Liver (tissue), 9 donors: ENCODE results near the gene SPATA31C1. TPM values are rescaled to one million over a fixed set of nuclear protein-coding genes. Genes with fewer than 3 reads are reported as not detected.
A peak's percentile ranks its signal among the peaks of the same experiment; 100 is the strongest.

Experiments
- DNase-seq: peaks from one replicate; pipeline ENCODE4 v3.0.0-alpha.2; 2017; ENCODE audit warnings: low spot score
- H3K27ac ChIP-seq, 2 donors: one replicate each; pipeline ENCODE4 v1.7.0; 2013; ENCODE audit warnings: inconsistent platforms in 2 of 2, low read length in 2 of 2, control low read depth in 1 of 2, low read depth in 1 of 2, mild to moderate bottlenecking in 1 of 2
- H3K27me3 ChIP-seq, 4 donors: one replicate each; pipeline versions ENCODE4 v1.6.1 to v1.7.0; 2013; ENCODE audit warnings: low read length in 3 of 4, inconsistent platforms in 1 of 4, mild to moderate bottlenecking in 1 of 4, moderate library complexity in 1 of 4; ENCODE audit not compliant: control insufficient read depth in 4 of 4, insufficient read depth in 4 of 4
- H3K36me3 ChIP-seq, 4 donors: one replicate each; pipeline versions ENCODE4 v1.6.1 to v1.7.0; 2013; ENCODE audit warnings: low read length in 3 of 4, mild to moderate bottlenecking in 3 of 4, low read depth in 1 of 4, moderate library complexity in 1 of 4; ENCODE audit not compliant: control insufficient read depth in 4 of 4, insufficient read depth in 3 of 4
- H3K4me1 ChIP-seq, 4 donors: one replicate each; pipeline versions ENCODE4 v1.6.1 to v1.7.0; 2013; ENCODE audit warnings: low read length in 3 of 4, mild to moderate bottlenecking in 3 of 4, moderate library complexity in 1 of 4; ENCODE audit not compliant: control insufficient read depth in 4 of 4, insufficient read depth in 4 of 4
- H3K4me3 ChIP-seq, 3 donors: one replicate each; pipeline versions ENCODE4 v1.6.1 to v1.7.0; 2013; ENCODE audit warnings: low read length in 3 of 3, control low read depth in 1 of 3, low read depth in 1 of 3, mild to moderate bottlenecking in 1 of 3
- H3K9ac ChIP-seq, 2 donors: one replicate each; pipeline ENCODE4 v1.7.0; 2013; ENCODE audit warnings: low read length in 2 of 2, mild to moderate bottlenecking in 2 of 2, moderate library complexity in 2 of 2, control low read depth in 1 of 2, low read depth in 1 of 2
- H3K9me3 ChIP-seq, 4 donors: one replicate each; pipeline versions ENCODE4 v1.6.1 to v1.7.0; 2013; ENCODE audit warnings: low read length in 3 of 4; ENCODE audit not compliant: control insufficient read depth in 4 of 4
- EGR1 ChIP-seq, 2 donors: IDR thresholded peaks; 2 replicates each; pipeline ENCODE4 v1.6.1; 2016 to 2018; ENCODE audit warnings: antibody characterized with exemption in 2 of 2, low read depth in 2 of 2
- FOXA1 ChIP-seq: IDR thresholded peaks from 2 replicates; pipeline ENCODE4 v1.6.1; 2016; ENCODE audit warnings: antibody characterized with exemption
- FOXA2 ChIP-seq: IDR thresholded peaks from 2 replicates; pipeline ENCODE4 v1.6.1; 2016; ENCODE audit warnings: antibody characterized with exemption
- HNF4A ChIP-seq, 2 donors: conservative IDR thresholded peaks; 2 replicates each; pipeline ENCODE4 v1.6.1; 2016; ENCODE audit warnings: antibody characterized with exemption in 2 of 2, mild to moderate bottlenecking in 2 of 2
- HNF4G ChIP-seq: IDR thresholded peaks from 2 replicates; pipeline ENCODE4 v1.6.1; 2016; ENCODE audit warnings: antibody characterized with exemption
- JUND ChIP-seq, 2 donors: IDR thresholded peaks; 2 replicates each; pipeline ENCODE4 v1.6.1; 2016; ENCODE audit warnings: antibody characterized with exemption in 2 of 2
- NR2F2 ChIP-seq: IDR thresholded peaks from 2 replicates; pipeline ENCODE4 v1.6.1; 2016; ENCODE audit warnings: antibody characterized with exemption
- RAD21 ChIP-seq, 2 donors: IDR thresholded peaks; 2 replicates each; pipeline ENCODE4 v1.6.1; 2016; ENCODE audit warnings: antibody characterized with exemption in 2 of 2, mild to moderate bottlenecking in 2 of 2
- RXRA ChIP-seq, 2 donors: IDR thresholded peaks; 2 replicates each; pipeline ENCODE4 v1.6.1; 2017 to 2018; ENCODE audit warnings: antibody characterized with exemption in 2 of 2, mild to moderate bottlenecking in 1 of 2
- SP1 ChIP-seq: IDR thresholded peaks from 2 replicates; pipeline ENCODE4 v1.6.1; 2018; ENCODE audit warnings: antibody characterized with exemption, mild to moderate bottlenecking
- TAF1 ChIP-seq: conservative IDR thresholded peaks from 2 replicates; pipeline ENCODE4 v1.6.1; 2016; ENCODE audit warnings: antibody characterized with exemption, mild to moderate bottlenecking
- YY1 ChIP-seq: IDR thresholded peaks from 2 replicates; pipeline ENCODE4 v1.6.1; 2016; ENCODE audit warnings: antibody characterized with exemption, mild to moderate bottlenecking
- WGBS: extraction: QIAGEN DNeasy Blood & Tissue Kit; methylation state at CpG from one replicate; pipeline ENCODE4 v1.1.7; 2013; 5-methylcytosine and 5-hydroxymethylcytosine counted together
- polyA plus RNA-seq, 2 donors: library from polyadenylated mRNA; stranded (reverse) in 1 of 2; unstranded in 1 of 2; fragments of 200-250 nt in 1 of 2; fragments of >200 nt in 1 of 2; fragmentation: Nextera tagmentation in 1 of 2; extraction: Ambion mirVana in 1 of 2; gene quantifications; one replicate each; pipeline versions ENCODE4 v1.2.1 to v1.2.3, GENCODE V29; 2013 to 2015
- total RNA-seq, 2 donors: library from RNA; depleted of rRNA; stranded (reverse); fragments of >200 nt; gene quantifications; one replicate each; pipeline ENCODE4 v1.2.3, GENCODE V29; 2014
- TF ChIP-seq, protein P1 (sequence below): IDR thresholded peaks from 2 replicates; pipeline ENCODE4 v1.6.1; 2016; ENCODE audit warnings: antibody characterized with exemption, mild to moderate bottlenecking
- TF ChIP-seq, protein P2 (sequence below): IDR thresholded peaks from 2 replicates; pipeline ENCODE4 v1.6.1; 2016; ENCODE audit warnings: antibody characterized with exemption
- donor health status: healthy.
- donor health status: healthy.
- donor health status: healthy.
- donor health status: healthy.
- donor health status: healthy.

Gene SPATA31C1
- total and polyA plus RNA-seq, 4 donors = 0.05 TPM; not detected in 3

DNA sequence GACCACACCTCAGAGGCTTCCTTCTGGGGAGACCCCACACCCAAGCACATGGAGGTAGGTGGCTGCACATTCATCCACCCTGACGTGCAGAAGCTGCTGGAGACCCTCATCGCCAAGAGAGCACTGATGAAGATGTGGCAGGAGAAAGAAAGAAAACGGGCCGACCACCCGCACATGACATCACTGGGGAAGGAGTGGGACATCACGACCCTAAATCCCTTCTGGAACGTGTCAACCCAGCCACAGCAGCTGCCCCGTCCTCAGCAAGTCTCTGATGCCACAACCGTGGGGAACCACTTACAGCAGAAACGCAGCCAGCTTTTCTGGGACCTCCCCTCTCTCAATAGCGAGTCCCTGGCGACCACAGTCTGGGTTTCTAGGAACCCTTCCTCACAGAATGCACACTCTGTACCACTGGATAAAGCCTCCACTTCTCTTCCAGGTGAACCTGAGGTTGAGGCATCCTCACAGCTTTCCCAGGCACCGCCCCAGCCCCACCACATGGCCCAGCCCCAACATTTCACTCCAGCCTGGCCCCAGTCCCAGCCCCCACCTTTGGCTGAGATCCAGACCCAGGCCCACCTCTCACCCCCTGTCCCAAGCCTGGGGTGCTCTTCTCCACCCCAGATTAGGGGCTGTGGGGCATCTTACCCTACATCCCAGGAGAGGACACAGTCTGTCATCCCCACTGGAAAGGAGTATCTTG lies 32.1 kb upstream of the SPATA31C1 start:
- no peak overlapping the region for H3K9ac ChIP-seq
- H3K4me1 ChIP-seq = no peaks in the 10 kb centered on the region
- no peak overlapping the region for H3K27ac ChIP-seq
- H3K36me3 ChIP-seq = no peaks in the 10 kb centered on the region
- no peaks in the 10 kb centered on the region for H3K27me3 ChIP-seq
- no peak overlapping the region for H3K4me3 ChIP-seq
- TF ChIP-seq EGR1 (IDR thresholded peaks at IDR 0.05; ENCODE audit: low read depth in 2 of 2) (no peak), FOXA1 (no peak), YY1 (no peak), RAD21 (IDR thresholded peaks at IDR 0.05) (no peak), FOXA2 (no peak), HNF4A (conservative IDR thresholded peaks at IDR 0.05) (no peak)
- TF ChIP-seq, protein P1, sequence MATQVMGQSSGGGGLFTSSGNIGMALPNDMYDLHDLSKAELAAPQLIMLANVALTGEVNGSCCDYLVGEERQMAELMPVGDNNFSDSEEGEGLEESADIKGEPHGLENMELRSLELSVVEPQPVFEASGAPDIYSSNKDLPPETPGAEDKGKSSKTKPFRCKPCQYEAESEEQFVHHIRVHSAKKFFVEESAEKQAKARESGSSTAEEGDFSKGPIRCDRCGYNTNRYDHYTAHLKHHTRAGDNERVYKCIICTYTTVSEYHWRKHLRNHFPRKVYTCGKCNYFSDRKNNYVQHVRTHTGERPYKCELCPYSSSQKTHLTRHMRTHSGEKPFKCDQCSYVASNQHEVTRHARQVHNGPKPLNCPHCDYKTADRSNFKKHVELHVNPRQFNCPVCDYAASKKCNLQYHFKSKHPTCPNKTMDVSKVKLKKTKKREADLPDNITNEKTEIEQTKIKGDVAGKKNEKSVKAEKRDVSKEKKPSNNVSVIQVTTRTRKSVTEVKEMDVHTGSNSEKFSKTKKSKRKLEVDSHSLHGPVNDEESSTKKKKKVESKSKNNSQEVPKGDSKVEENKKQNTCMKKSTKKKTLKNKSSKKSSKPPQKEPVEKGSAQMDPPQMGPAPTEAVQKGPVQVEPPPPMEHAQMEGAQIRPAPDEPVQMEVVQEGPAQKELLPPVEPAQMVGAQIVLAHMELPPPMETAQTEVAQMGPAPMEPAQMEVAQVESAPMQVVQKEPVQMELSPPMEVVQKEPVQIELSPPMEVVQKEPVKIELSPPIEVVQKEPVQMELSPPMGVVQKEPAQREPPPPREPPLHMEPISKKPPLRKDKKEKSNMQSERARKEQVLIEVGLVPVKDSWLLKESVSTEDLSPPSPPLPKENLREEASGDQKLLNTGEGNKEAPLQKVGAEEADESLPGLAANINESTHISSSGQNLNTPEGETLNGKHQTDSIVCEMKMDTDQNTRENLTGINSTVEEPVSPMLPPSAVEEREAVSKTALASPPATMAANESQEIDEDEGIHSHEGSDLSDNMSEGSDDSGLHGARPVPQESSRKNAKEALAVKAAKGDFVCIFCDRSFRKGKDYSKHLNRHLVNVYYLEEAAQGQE = no peak
- TF ChIP-seq, protein P2, sequence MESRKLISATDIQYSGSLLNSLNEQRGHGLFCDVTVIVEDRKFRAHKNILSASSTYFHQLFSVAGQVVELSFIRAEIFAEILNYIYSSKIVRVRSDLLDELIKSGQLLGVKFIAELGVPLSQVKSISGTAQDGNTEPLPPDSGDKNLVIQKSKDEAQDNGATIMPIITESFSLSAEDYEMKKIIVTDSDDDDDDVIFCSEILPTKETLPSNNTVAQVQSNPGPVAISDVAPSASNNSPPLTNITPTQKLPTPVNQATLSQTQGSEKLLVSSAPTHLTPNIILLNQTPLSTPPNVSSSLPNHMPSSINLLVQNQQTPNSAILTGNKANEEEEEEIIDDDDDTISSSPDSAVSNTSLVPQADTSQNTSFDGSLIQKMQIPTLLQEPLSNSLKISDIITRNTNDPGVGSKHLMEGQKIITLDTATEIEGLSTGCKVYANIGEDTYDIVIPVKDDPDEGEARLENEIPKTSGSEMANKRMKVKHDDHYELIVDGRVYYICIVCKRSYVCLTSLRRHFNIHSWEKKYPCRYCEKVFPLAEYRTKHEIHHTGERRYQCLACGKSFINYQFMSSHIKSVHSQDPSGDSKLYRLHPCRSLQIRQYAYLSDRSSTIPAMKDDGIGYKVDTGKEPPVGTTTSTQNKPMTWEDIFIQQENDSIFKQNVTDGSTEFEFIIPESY = no peak
- H3K9me3 ChIP-seq = no peaks in the 10 kb centered on the region
- 92% methylated on average over 13 of the region's 13 CpGs for WGBS
- DNase-seq = peak; percentile 22

DNA sequence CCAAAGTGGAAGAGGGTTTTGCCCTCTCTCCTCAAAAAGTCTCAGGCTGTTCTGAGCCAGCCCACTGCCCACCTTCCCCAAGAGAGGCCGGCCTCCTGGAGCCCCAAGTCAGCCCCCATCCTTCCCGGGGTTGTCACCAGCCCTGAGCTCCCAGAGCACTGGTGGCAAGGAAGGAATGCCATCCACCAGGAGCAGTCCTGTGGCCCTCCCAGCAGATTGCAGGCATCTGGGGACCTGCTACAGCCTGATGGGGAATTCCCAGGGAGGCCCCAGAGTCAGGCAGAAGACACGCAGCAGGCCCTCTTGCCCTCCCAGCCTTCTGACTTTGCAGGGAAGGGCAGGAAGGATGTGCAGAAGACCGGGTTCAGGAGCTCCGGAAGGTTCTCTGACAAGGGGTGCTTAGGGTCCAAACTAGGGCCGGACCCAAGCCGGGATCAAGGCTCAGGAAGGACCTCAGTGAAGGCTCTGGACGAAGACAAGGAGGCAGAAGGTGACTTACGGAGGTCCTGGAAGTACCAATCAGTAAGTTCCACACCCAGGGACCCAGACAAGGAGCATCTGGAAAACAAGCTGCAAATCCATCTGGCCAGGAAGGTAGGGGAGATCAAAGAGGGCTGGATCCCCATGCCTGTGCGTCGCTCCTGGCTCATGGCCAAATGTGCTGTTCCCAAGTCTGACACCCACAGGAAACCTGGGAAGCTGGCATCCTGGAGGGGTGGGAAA lies 31.4 kb upstream of the SPATA31C1 start:
- TF ChIP-seq RAD21 (IDR thresholded peaks at IDR 0.05) (no peak), NR2F2 (no peak), YY1 (no peak), HNF4G (no peak), RXRA (IDR thresholded peaks at IDR 0.05) (no peak), FOXA1 (no peak), EGR1 (IDR thresholded peaks at IDR 0.05; ENCODE audit: low read depth in 2 of 2) (no peak), SP1 (no peak), TAF1 (no peak), JUND (IDR thresholded peaks at IDR 0.05) (no peak)
- no peak overlapping the region for H3K27ac ChIP-seq
- H3K9ac ChIP-seq = no peak overlapping the region
- DNase-seq = peak; percentile 25
- WGBS = 89% methylated on average over 11 of the region's 11 CpGs
- no peaks in the 10 kb centered on the region for H3K9me3 ChIP-seq
- H3K36me3 ChIP-seq = no peaks in the 10 kb centered on the region
- H3K4me3 ChIP-seq = no peak overlapping the region
- no peaks in the 10 kb centered on the region for H3K4me1 ChIP-seq
- no peaks in the 10 kb centered on the region for H3K27me3 ChIP-seq
